Hematopoietic multipotent progenitor cell (in vitro differentiated cells): ENCODE measurements around the gene CFLAR. TPM values are rescaled to one million over a fixed set of nuclear protein-coding genes. Genes with fewer than 3 reads are reported as not detected.
"Not testable (repeated sequence)": the region's sequence is repeated elsewhere in the genome, so short reads cannot be mapped to it uniquely, and the experiment has no call there.

Experiments
- DNase-seq, 3 donors: peaks; one replicate each; pipeline ENCODE4 v3.0.0-alpha.2; 2011 to 2015; ENCODE audit warnings: low read depth in 2 of 3, low spot score in 2 of 3
- total RNA-seq: library from RNA; depleted of rRNA; stranded (reverse); fragments of >200 nt; gene quantifications from one replicate; pipeline ENCODE4 v1.2.3, GENCODE V29; 2012

CFLAR gene
- 118 TPM for total RNA-seq

- peak in 2 of 3 donors; percentile 78 to 86 for DNase-seq
These were observed at the start of gene CFLAR for GRCh38 chr2:201116115-201116958. Gene CFLAR, plus strand, starts transcription at chr2:201116164. Its CDS starts 13,702 bp downstream, at chr2:201129866.

GRCh38 chr2:201070948-201071478, 45.0 kb upstream of the CFLAR start:
- DNase-seq, result peak in 1 of 3 donors; percentile 9

- peak; percentile 91 to 96 (median 94) for DNase-seq
These were observed 44.3 kb upstream of the CFLAR start, which contains the start of the genes HYCC2 and NDUFB3 for GRCh38 chr2:201071479-201072200. Gene HYCC2, minus strand, starts transcription at chr2:201071671. Its CDS starts 47,662 bp downstream, at chr2:201024009. Gene NDUFB3, plus strand, starts transcription at chr2:201072001. Its CDS starts 6,882 bp downstream, at chr2:201078883.

GRCh38 chr2:201072201-201072530, 43.8 kb upstream of the CFLAR start:
- DNase-seq, result no peak

- no peak for DNase-seq
These were observed 42.9 kb upstream of the CFLAR start for GRCh38 chr2:201073071-201073470.

GRCh38 chr2:201074996-201075395, 41.0 kb upstream of the CFLAR start:
- no peak for DNase-seq

GRCh38 chr2:201084863-201085262, 31.1 kb upstream of the CFLAR start:
- no peak for DNase-seq

GRCh38 chr2:201090574-201090973, 25.4 kb upstream of the CFLAR start:
- no peak for DNase-seq

- DNase-seq, result no peak
These were observed 22.4 kb upstream of the CFLAR start for GRCh38 chr2:201093573-201093972.

- no peak for DNase-seq
These were observed 15.5 kb upstream of the CFLAR start for GRCh38 chr2:201100497-201100896.

- no peak for DNase-seq
These were observed 10.2 kb upstream of the CFLAR start for GRCh38 chr2:201105759-201106158.

GRCh38 chr2:201107624-201108023, 8.3 kb upstream of the CFLAR start:
- DNase-seq, result no peak

- DNase-seq, result no peak
These were observed 7.6 kb upstream of the CFLAR start for GRCh38 chr2:201108341-201108740.

GRCh38 chr2:201109186-201109585, 6.8 kb upstream of the CFLAR start:
- no peak for DNase-seq

GRCh38 chr2:201110615-201111014, 5.3 kb upstream of the CFLAR start:
- no peak for DNase-seq

- DNase-seq, result no peak
These were observed 4.9 kb upstream of the CFLAR start for GRCh38 chr2:201111096-201111495.

GRCh38 chr2:201114350-201114749, 1.6 kb upstream of the CFLAR start:
- no peak for DNase-seq

GRCh38 chr2:201114846-201115245, 1.1 kb upstream of the CFLAR start:
- no peak for DNase-seq

- peak in 2 of 3 donors; percentile 85 to 92 for DNase-seq
These were observed 1.2 kb downstream of the CFLAR start for GRCh38 chr2:201116959-201117734.

- not testable (repeated sequence) for DNase-seq
These were observed 1.8 kb downstream of the CFLAR start for GRCh38 chr2:201117735-201118094.
